Endothelial cell of umbilical vein (primary cell): ENCODE measurements around the gene ATAD2B. TPM values are rescaled to one million over a fixed set of nuclear protein-coding genes. Genes with fewer than 3 reads are reported as not detected.

ENCODE experiments used
- BruUV-seq: library from RNA; stranded (reverse); fragments of 400-500 nt; replicated peaks from 2 replicates; lab custom pipeline; 2021; lab: Mats Ljungman, UMichigan
- CTCF ChIA-PET: fragments of 300-600, 350-600 bp; sonication (Branson Sonifier 250); formaldehyde crosslinking; loops from one replicate; lab custom pipeline; 2021; ENCODE audit warnings: antibody characterized with exemption, inconsistent platforms; lab: Charles Lee
- POLR2A ChIA-PET: fragments of 300-600, 350-600 bp; sonication (Branson Sonifier 250); formaldehyde crosslinking; loops from one replicate; lab custom pipeline; 2021; ENCODE audit warnings: antibody characterized with exemption, inconsistent platforms; lab: Charles Lee
- DNase-seq: peaks from one replicate; pipeline ENCODE4 v3.0.0-alpha.2; 2011; ENCODE audit warnings: low read depth, low spot score
- FAIRE-seq: peaks from 2 replicates; lab custom pipeline; 2011; peaks lifted over from hg19 to GRCh38; lab: Jason Lieb, UNC
- H2AFZ ChIP-seq: 2 replicates; pipeline ENCODE4 v1.6.0; 2012; ENCODE audit warnings: low read depth, low read length, control low read depth, inconsistent platforms
- H3K27ac ChIP-seq: 2 replicates; pipeline ENCODE4 v1.5.1; 2011; ENCODE audit warnings: low read depth, mild to moderate bottlenecking, control low read depth, low read length, moderate library complexity; ENCODE audit not compliant: insufficient read depth
- H3K27me3 ChIP-seq, 2 experiments: 2 replicates each; pipeline versions ENCODE4 v1.6.0 to v1.6.1; 2011; ENCODE audit warnings: low read length in 2 of 2, mixed read lengths in 1 of 2; ENCODE audit not compliant: control insufficient read depth in 2 of 2, insufficient read depth in 2 of 2
- H3K36me3 ChIP-seq, 2 experiments: 2 replicates in 1 of 2; 3 replicates in 1 of 2; pipeline ENCODE4 v1.5.1; 2011; ENCODE audit warnings: low read length in 2 of 2, mild to moderate bottlenecking in 1 of 2, moderate library complexity in 1 of 2; ENCODE audit not compliant: control insufficient read depth in 2 of 2, insufficient read depth in 2 of 2; ENCODE audit errors: extremely low read depth in 1 of 2
- H3K4me1 ChIP-seq: 3 replicates; pipeline ENCODE4 v1.5.1; 2011; ENCODE audit warnings: mild to moderate bottlenecking, low read length; ENCODE audit not compliant: control insufficient read depth, insufficient read depth; ENCODE audit errors: extremely low read depth
- H3K4me2 ChIP-seq: 2 replicates; pipeline ENCODE4 v1.6.1; 2011; ENCODE audit warnings: low read length, control low read depth, mixed read lengths; ENCODE audit not compliant: insufficient read depth
- H3K4me3 ChIP-seq, 3 experiments: fragments of 200-600 bp in 1 of 3; sonication (generic), shearing (Covaris generic) in 1 of 3; replicated peaks in 1 of 3; 2 replicates each; pipeline ENCODE4 v1.5.1; 2011 to 2016; ENCODE audit warnings: control low read depth in 3 of 3, low read length in 3 of 3, mild to moderate bottlenecking in 2 of 3, inconsistent platforms in 1 of 3, low read depth in 1 of 3, moderate library complexity in 1 of 3; ENCODE audit not compliant: insufficient read depth in 1 of 3
- H3K79me2 ChIP-seq: 2 replicates; pipeline ENCODE4 v1.6.0; 2012; ENCODE audit warnings: low read length, inconsistent platforms; ENCODE audit not compliant: control insufficient read depth, insufficient read depth
- H3K9ac ChIP-seq: replicated peaks from 2 replicates; pipeline ENCODE3; 2011; ENCODE audit warnings: low read length, control low read depth; ENCODE audit not compliant: insufficient read depth; ENCODE audit errors: extremely low read depth
- H3K9me1 ChIP-seq: replicated peaks from 3 replicates; pipeline ENCODE4 v1.6.0; 2011; ENCODE audit warnings: mild to moderate bottlenecking, low read length; ENCODE audit not compliant: control insufficient read depth, insufficient read depth; ENCODE audit errors: extremely low read depth
- H3K9me3 ChIP-seq: replicated peaks from 2 replicates; pipeline ENCODE4 v1.5.1; 2012; ENCODE audit warnings: low read length, inconsistent platforms; ENCODE audit not compliant: control insufficient read depth, insufficient read depth
- H4K20me1 ChIP-seq: replicated peaks from 2 replicates; pipeline ENCODE3; 2011; ENCODE audit warnings: mild to moderate bottlenecking, low read length; ENCODE audit not compliant: control insufficient read depth, insufficient read depth; ENCODE audit errors: extremely low read depth
- CTCF ChIP-seq, 2 donors: IDR thresholded peaks; 1 replicate in 1 of 2; 2 replicates in 1 of 2; pipeline ENCODE4 v1.5.1; 2011; ENCODE audit warnings: low read length in 2 of 2, mild to moderate bottlenecking in 2 of 2, moderate library complexity in 2 of 2, control low read depth in 1 of 2, inconsistent platforms in 1 of 2, low read depth in 1 of 2; ENCODE audit not compliant: insufficient read depth in 1 of 2; ENCODE audit errors: extremely low read depth in 1 of 2
- EZH2 ChIP-seq: IDR thresholded peaks from 2 replicates; pipeline ENCODE4 v1.6.1; 2012; ENCODE audit warnings: borderline replicate concordance, low read depth, mild to moderate bottlenecking, moderate library complexity, low read length, inconsistent platforms; ENCODE audit not compliant: severe bottlenecking
- FOS ChIP-seq: IDR thresholded peaks from 2 replicates; pipeline ENCODE4 v1.6.1; 2011; ENCODE audit warnings: mild to moderate bottlenecking, low read length, moderate library complexity, borderline replicate concordance; ENCODE audit not compliant: insufficient read depth
- GATA2 ChIP-seq: IDR thresholded peaks from 2 replicates; pipeline ENCODE4 v1.7.0; 2011; ENCODE audit warnings: low read depth, mild to moderate bottlenecking, moderate library complexity, mixed read lengths, low read length; ENCODE audit not compliant: insufficient read length, insufficient read depth
- JUN ChIP-seq: IDR thresholded peaks from 2 replicates; pipeline ENCODE4 v1.6.1; 2011; ENCODE audit warnings: borderline replicate concordance, low read depth; ENCODE audit not compliant: insufficient read length, insufficient read depth
- MYC ChIP-seq: IDR thresholded peaks from one replicate; pipeline ENCODE4 v1.6.1; 2011; ENCODE audit warnings: mild to moderate bottlenecking, low read depth, low read length
- POLR2AphosphoS5 ChIP-seq: IDR thresholded peaks from 2 replicates; pipeline ENCODE4 v1.6.1; 2012; ENCODE audit warnings: low read depth, mild to moderate bottlenecking, control low read depth, low read length, moderate library complexity; ENCODE audit not compliant: insufficient read depth
- dilution Hi-C: fragments of 300-500 bp; cut with MboI; formaldehyde crosslinking; loops from one replicate; pipeline ENCODE4 v1.15.0; 2019; ENCODE audit warnings: low sequenced_read_pairs; ENCODE audit not compliant: extremely low pct_ligation_motif_present
- intact Hi-C: fragments of 100-400 bp; cut with micrococcal nuclease; formaldehyde crosslinking; loops from one replicate; pipeline ENCODE4 v1.10.0; 2022
- polyA plus RNA-seq, 4 experiments: library from polyadenylated mRNA; depleted of rRNA in 3 of 4; stranded (reverse) in 3 of 4; unstranded in 1 of 4; fragments of >200 nt; gene quantifications; 2 replicates each; pipeline versions ENCODE4 v1.2.1 to v1.2.3, GENCODE V29; 2011 to 2012; ENCODE audit warnings: missing spikeins in 1 of 4
- total RNA-seq: library from RNA; stranded (reverse); gene quantifications from 2 replicates; pipeline ENCODE4 v1.2.3, GENCODE V29; 2021

ATAD2B gene
- total and polyA plus RNA-seq, 2 donors (not counting 3 experiments of a cell fraction or from before 2014, with no cell fraction given) = 2.5 to 19.1 TPM

- intact Hi-C loops (no loop called here), dilution Hi-C loops (no loop called here)
- ChIA-PET POLR2A (no interaction called here), CTCF (no interaction called here)
- H3K9me1 ChIP-seq = no peaks in the 10 kb centered on the region
- DNase-seq (peak; percentile 50), FAIRE-seq (no peak)
- no peak overlapping the region for H3K4me3 ChIP-seq
- no peak overlapping the region for H2AFZ ChIP-seq
- no peak overlapping the region for H3K27ac ChIP-seq
- no TSS peak for BruUV-seq
- no peaks in the 10 kb centered on the region for H3K27me3 ChIP-seq
- H3K9me3 ChIP-seq = no peaks in the 10 kb centered on the region
- H4K20me1 ChIP-seq = no peaks in the 10 kb centered on the region
- H3K4me1 ChIP-seq = no peaks in the 10 kb centered on the region
- no peak overlapping the region for H3K9ac ChIP-seq
- no peaks in the 10 kb centered on the region for H3K36me3 ChIP-seq
- no peak overlapping the region for H3K4me2 ChIP-seq
- no peaks in the 10 kb centered on the region for H3K79me2 ChIP-seq
- TF ChIP-seq JUN (no peak), FOS (no peak), POLR2AphosphoS5 (no peak), GATA2 (no peak), MYC (no peak), CTCF (IDR thresholded peaks at IDR 0.05; ENCODE audit: extremely low read depth in 1 of 2, insufficient read depth in 1 of 2, low read depth in 1 of 2, low read length in 2 of 2) (no peak), EZH2 (no peak)
Measured at GRCh38 chr2:23745726-23746105, 181.2 kb downstream of the ATAD2B start.
